ENCODE results near the gene ENKUR. TPM values are rescaled to one million over a fixed set of nuclear protein-coding genes. Genes with fewer than 3 reads are reported as not detected.

Gene ENKUR
- total RNA-seq, 4 donors from 2014 or later, result 0.31 TPM; not detected in 3

- WGBS, 2 donors, result 98 to 100% methylated on average over 3 to 5 of the region's 5 CpGs
- no peak for DNase-seq
- TF ChIP-seq CTCF (IDR thresholded peaks at IDR 0.05) (no peak), POLR2A (IDR thresholded peaks at IDR 0.05) (no peak)
- Histone ChIP-seq H3K27me3 (no peaks in the 10 kb centered on the region), H3K4me1 (no peaks in the 10 kb centered on the region), H3K4me3 (no peak overlapping the region), H3K27ac (no peak overlapping the region), H3K9me3 (no peaks in the 10 kb centered on the region), H3K36me3 (no peaks in the 10 kb centered on the region)
- intact Hi-C loops (cut with DNase I), result no loop called here
Observed at GRCh38 chr10:24938076-24938475, 77.9 kb downstream of the ENKUR start.

- H3K4me1 ChIP-seq, result no peaks in the 10 kb centered on the region
- H3K27ac ChIP-seq, result no peak overlapping the region
- no peaks in the 10 kb centered on the region for H3K27me3 ChIP-seq
- no peaks in the 10 kb centered on the region for H3K36me3 ChIP-seq
- no peaks in the 10 kb centered on the region for H3K9me3 ChIP-seq
- no peak for TF ChIP-seq CTCF (IDR thresholded peaks at IDR 0.05)
- no peak for TF ChIP-seq POLR2A (IDR thresholded peaks at IDR 0.05)
- no peak overlapping the region for H3K4me3 ChIP-seq
- intact Hi-C loops (cut with DNase I), result no loop called here
- WGBS, 2 donors, result 73 to 82% methylated on average over 8 of the region's 8 CpGs
- DNase-seq, result no peak
Observed at GRCh38 chr10:24935504-24936292, 80.3 kb downstream of the ENKUR start.

Small RNA genes within 50 kb of the gene (small RNA-seq; reads per million reads assigned to genes)
- 0 reads per million in 4 donors for gene AL512598.1

Other genes starting within 250 kb of the ENKUR start
- 1 to 10 TPM in 3 of 4 donors, under 1 TPM in 1; 0.15 to 2.2 (median 1.8) TPM for gene PRTFDC1, start 63.6 kb downstream of the ENKUR start, total RNA-seq
- gene THNSL1, start 454 bp upstream of the ENKUR start, total RNA-seq, result 1 to 10 TPM; 1.0 to 3.0 (median 1.7) TPM
- not detected for gene GPR158, start 158.8 kb upstream of the ENKUR start, total RNA-seq